GM18505 (cell line): ENCODE measurements around the gene PHTF1.

Experiments
- ATAC-seq: cut with Tn5 transposase; IDR thresholded peaks from one replicate; pipeline ENCODE4 v1.9.1; 2021; ENCODE audit not compliant: unreplicated experiment
- POLR2A ChIP-seq: IDR thresholded peaks from 4 replicates; pipeline ENCODE4 v1.6.1; 2011; ENCODE audit warnings: borderline replicate concordance; ENCODE audit not compliant: insufficient read depth, insufficient read length; ENCODE audit errors: extremely low read depth

The PHTF1 gene

GRCh38 chr1:113677250-113678158, 81.8 kb downstream of the PHTF1 start:
- no peak for ATAC-seq
- TF ChIP-seq POLR2A, result no peak

DNA sequence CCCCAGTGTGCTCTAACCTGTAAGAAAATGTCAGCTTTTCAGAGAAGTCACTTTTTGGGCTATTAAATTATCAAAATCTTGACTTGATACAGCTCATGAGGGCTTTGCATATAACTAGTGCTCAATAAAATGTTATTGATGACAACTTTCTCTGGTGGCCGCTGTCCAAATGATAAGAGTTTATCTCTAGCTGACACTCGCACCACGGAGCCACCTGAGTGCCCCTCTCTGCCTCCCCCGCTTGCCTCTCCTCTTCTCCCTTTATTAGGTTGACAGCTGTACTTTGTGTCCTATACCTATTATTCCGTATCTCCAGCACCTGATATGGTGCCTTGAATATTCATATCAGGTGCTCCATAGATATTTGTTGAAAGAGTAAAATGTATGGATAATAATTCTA, 82.8 kb downstream of the PHTF1 start:
- no peak for TF ChIP-seq POLR2A
- no peak for ATAC-seq

DNA sequence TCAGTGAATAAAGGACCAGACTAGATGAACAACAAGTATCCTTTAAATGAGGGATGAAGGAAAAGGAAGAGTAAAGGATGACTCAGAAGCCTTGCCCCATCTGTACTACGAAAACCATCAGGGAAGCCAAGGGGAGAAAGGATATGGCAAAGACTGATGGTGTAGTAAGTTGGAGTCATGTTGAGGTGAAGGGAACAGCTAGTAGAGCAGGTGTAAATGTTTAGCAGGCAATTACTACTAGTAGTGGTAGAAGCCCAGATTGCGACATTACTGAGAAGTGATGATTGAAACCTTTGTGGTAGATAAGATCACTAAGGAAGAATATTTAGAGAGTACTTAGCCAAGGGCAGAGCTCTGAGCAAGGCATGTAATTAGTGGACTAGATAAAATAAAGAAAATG, 84.0 kb downstream of the PHTF1 start:
- no peak for ATAC-seq

DNA sequence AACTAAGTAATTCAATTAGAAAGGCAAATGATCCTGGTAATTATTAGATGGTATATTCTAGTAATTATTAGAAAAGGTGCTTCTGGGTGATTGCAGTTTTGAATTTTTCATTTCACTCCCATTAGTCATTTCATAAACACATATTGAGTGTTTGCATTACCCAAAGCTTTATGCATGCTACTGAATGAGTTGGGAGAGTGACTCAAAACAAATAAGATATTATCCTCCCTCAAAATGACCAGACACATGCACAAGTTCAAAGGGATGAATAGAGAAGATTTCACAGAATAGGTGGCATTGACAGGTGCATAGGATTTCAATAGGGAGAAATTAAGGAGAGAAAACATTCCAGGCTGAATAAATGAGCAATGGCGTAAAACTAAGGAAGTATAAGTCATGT, 84.7 kb downstream of the PHTF1 start:
- ATAC-seq, result no peak

More for the DNA sequence above, 84.0 kb downstream of the PHTF1 start:
- TF ChIP-seq POLR2A, result no peak

DNA sequence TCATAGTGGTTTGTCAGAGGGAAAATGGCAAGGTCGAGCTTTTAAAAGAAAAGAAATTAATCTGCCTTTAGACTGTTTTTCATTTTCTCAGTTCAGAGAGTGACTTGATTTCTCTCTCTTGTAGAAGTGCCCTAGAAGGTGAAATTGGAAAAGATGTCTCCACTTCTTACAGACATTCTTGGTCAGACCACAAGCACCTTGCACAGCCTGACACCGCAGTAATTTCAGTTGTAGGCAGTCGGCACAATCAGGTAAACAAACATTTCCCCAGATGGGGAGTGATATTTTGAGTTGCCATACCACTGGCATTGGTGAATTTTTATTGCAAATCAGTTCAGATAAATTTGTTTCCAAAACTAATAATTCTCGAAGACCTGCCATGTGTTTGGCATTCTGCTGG, 86.8 kb downstream of the PHTF1 start:
- no peak for TF ChIP-seq POLR2A
- ATAC-seq, result no peak

More for the DNA sequence above, 84.7 kb downstream of the PHTF1 start:
- TF ChIP-seq POLR2A, result no peak

DNA sequence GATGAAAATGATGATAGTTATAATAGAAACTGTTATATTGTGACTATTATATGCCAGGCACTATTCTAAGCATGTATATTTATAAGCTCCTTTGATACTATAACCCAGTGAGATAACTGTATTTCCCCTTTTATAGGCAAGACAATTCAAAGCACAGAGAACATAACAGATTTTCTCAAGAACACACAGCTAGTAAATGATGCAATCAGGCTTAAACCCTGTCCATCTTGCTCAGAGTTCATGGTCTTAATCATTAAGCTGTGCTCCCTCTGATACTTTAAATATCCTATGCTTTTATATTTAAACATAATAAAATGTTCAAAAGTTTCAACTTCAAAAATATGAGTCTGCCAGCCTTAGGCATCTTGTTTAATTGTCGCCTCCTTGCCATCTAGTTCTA, 88.6 kb downstream of the PHTF1 start:
- no peak for TF ChIP-seq POLR2A
- no peak for ATAC-seq

- ATAC-seq, result no peak
- no peak for TF ChIP-seq POLR2A
These were observed 89.3 kb downstream of the PHTF1 start for GRCh38 chr1:113669988-113670387.

- ATAC-seq, result no peak
- TF ChIP-seq POLR2A, result no peak
These were observed 93.2 kb downstream of the PHTF1 start for GRCh38 chr1:113666126-113666525.

DNA sequence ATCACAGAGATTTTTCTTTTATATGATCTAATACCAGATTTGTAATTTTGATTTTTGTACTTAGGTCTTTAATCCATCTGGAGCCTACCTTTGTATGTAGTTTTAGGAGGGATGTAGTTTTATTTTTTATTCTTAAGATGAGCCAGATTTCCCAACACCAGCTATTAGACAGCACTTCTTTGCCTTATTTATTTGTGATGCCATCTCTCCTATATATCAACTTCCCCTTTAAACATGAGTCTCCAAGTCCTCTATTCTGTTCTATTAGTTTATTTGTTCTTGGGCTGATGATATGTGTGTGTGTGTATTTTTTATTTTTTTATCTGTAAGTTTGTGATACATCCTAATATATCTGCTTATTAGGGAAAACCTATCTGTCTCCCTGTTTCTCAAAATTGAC, 94.2 kb downstream of the PHTF1 start:
- no peak for ATAC-seq
- TF ChIP-seq POLR2A, result no peak

DNA sequence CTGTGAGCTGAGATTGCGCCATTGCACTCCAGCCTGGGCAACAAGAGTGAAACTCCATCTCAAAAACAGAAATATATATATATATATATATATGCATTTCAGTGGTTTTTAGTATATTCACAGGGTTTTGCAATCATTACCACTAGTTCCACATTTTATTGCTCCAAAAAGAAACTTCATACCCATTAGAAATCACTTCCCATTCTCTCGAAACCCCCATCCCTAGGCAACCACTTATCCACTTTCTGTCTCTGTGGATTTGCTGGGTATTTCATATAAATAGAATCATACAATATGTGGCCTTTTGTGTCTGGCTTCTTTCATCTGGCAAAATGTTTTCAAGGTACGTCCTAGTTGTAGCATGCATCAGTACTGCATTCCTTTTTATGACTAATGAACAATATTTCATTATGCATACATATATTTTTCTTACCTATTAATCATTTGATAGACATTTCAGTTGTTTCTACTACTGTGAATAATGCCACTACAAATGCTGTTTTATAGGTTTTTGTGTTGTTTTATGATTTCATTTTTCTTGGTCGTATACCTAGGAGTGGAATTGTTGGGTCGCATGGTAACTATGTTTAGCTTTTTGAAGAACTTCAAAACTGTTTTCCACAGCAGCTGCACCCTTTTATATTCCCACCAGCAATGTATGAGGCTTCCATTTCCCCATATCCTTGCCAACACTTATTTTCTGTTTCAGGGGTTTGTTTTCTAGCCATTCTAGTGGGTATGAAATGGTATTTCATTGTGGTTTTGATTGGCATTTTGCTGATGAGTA, 95.9 kb downstream of the PHTF1 start:
- ATAC-seq, result no peak
- TF ChIP-seq POLR2A, result no peak

DNA sequence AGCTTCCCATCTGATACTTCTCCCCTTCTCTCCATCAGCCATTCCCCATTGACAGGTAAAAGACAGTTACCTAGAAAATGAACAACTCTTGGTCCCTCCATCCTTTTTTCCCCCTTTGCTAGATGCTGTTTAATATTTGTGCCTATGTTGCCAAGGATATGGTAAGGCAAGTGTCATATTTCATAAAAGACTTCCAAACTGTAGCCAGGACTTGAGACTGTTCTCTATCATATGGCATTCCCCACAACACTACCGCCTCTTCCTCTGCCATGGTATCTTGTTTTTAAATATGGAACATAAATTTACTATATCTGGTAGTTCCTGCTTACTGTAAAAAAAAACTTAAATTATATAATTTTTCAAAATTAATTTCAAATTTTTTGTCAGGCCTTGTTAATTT, 97.2 kb downstream of the PHTF1 start:
- no peak for TF ChIP-seq POLR2A
- ATAC-seq, result no peak

DNA sequence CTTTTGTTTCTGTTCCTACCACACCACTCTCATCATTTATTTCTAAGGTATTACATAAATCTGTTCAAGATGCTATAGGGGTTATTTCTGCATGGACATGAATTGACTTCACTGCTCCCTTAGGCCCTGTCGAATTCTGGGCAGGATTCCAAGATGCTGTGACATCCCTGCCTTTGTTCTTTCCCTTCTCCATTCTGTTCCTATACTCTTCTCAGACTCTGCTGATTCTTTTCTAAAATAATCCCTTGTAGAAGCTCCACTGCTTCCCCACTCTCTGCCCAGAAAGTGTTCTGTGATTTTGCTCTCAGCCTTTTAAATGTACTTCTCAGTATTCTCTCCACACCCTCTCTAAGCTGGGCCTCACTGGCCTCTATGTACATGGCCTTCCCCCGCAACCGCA, 99.2 kb downstream of the PHTF1 start:
- TF ChIP-seq POLR2A, result no peak
- no peak for ATAC-seq

- TF ChIP-seq POLR2A, result no peak
- no peak for ATAC-seq
These were observed 99.7 kb downstream of the PHTF1 start for GRCh38 chr1:113659556-113659955.

GRCh38 chr1:113659035-113659434, 100.3 kb downstream of the PHTF1 start:
- TF ChIP-seq POLR2A, result no peak
- no peak for ATAC-seq

DNA sequence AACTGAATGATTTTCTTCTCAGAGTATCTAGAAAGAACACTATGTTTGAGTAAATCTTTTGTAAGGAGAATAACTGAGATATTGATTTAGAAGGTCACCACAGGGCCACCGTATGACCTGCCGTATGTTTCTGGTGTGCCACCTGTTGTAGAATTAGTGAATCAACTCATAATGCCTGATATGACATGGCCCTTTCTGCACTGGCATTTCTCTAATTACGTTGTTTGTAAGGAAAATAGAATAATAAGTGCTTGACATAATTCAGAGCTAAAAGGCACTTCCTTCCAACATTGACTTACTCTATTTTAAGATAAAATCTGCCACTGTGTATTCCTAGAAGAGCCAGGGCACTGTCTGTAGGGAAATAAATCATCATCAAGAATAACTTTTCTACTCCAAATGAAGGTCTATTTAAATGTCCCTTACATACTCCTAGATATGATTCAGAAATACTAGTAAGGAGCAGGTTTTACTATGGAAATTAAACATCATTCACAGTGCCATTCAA, 101.7 kb downstream of the PHTF1 start:
- TF ChIP-seq POLR2A, result no peak
- ATAC-seq, result no peak

GRCh38 chr1:113657126-113657525, 102.2 kb downstream of the PHTF1 start:
- no peak for ATAC-seq
- TF ChIP-seq POLR2A, result no peak
